Ovary (tissue), 9 donors: ENCODE results near the gene INAVA. TPM values are rescaled to one million over a fixed set of nuclear protein-coding genes. Genes with fewer than 3 reads are reported as not detected.

ENCODE experiments used
- DNase-seq, 5 donors: peaks; one replicate each; pipeline ENCODE4 v3.0.0-alpha.2; 2019 to 2020
- H3K27ac ChIP-seq, 2 donors: fragments of 200-600 bp; one replicate each; pipeline versions ENCODE4 v1.5.1 to v1.8.0; 2019 to 2022
- H3K27me3 ChIP-seq: fragments of 200-600 bp; one replicate; pipeline ENCODE4 v1.8.0; 2022
- H3K36me3 ChIP-seq: fragments of 200-600 bp; sonication (generic); one replicate; pipeline ENCODE4 v1.5.1; 2019
- H3K4me1 ChIP-seq: one replicate; pipeline ENCODE4 v1.8.1; 2013; ENCODE audit warnings: mild to moderate bottlenecking, moderate library complexity; ENCODE audit not compliant: insufficient read depth
- H3K4me3 ChIP-seq: fragments of 200-600 bp; sonication (generic); one replicate; pipeline ENCODE4 v1.5.1; 2017
- H3K9me3 ChIP-seq, 2 donors: fragments of 200-600 bp in 1 of 2; sonication (generic) in 1 of 2; one replicate each; pipeline versions ENCODE4 v1.5.1 to v1.8.1; 2013 to 2019; ENCODE audit warnings: mild to moderate bottlenecking in 1 of 2, moderate library complexity in 1 of 2
- EP300 ChIP-seq: sonication (generic); formaldehyde crosslinking; IDR thresholded peaks from one replicate; pipeline ENCODE4 v1.6.1; 2017; ENCODE audit warnings: antibody characterized with exemption
- POLR2A ChIP-seq: fragments of 450-650 bp; IDR thresholded peaks from one replicate; pipeline ENCODE4 v1.6.1; 2017; ENCODE audit warnings: antibody characterized with exemption, mild to moderate bottlenecking, moderate library complexity
- WGBS, 3 donors: extraction: QIAGEN DNeasy Blood & Tissue Kit in 1 of 3; methylation state at CpG; one replicate each; pipeline versions ENCODE4 v1.1.5 to v1.1.7; 2013 to 2017; 5-methylcytosine and 5-hydroxymethylcytosine counted together
- intact Hi-C, 4 donors: fragments of 100-400 bp; cut with DNase I; formaldehyde crosslinking; loops; one replicate each; pipeline versions ENCODE4 v1.11.0 to v1.15.1; 2022 to 2023
- polyA plus RNA-seq, 2 donors: library from polyadenylated mRNA; stranded (reverse); fragments of 200-250 nt in 1 of 2; fragments of 350-450 nt in 1 of 2; fragmentation: Illumina TruSeq in 1 of 2; extraction: RNeasy Lipid Tissue Mini Kit (QIAGEN cat#74804) in 1 of 2; gene quantifications; one replicate each; pipeline ENCODE4 v1.2.3, GENCODE V29; 2013 to 2014
- total RNA-seq, 7 donors: library from RNA; depleted of rRNA in 2 of 7; stranded (reverse); fragments of >200 nt in 2 of 7; fragmentation: NEBNext Ultra II Directional in 3 of 7; extraction: Animal tissue kit (Norgen Biotek cat#: 25700) in 3 of 7; gene quantifications; one replicate each; pipeline versions ENCODE4 v1.1.0 to v1.2.4, GENCODE V29; 2016 to 2023
- TF ChIP-seq, protein P1 (sequence below), 3 donors: fragments of 450-650 bp in 2 of 3; fragments of 200-600 bp in 1 of 3; IDR thresholded peaks; one replicate each; pipeline versions ENCODE4 v1.5.1 to v1.8.0; 2016 to 2022; ENCODE audit warnings: antibody characterized with exemption in 3 of 3, mild to moderate bottlenecking in 1 of 3
- donor health status: DM: no; HTN: no; CAD: no; lungs with moderate emphysema.
- donor health status: DM: no; HTN: no; CAD: no.
- donor health status: Bipolar disorder and iron deficiency.
- donor health status: DM: yes; HTN: yes; CAD: no.
- donor health status: DM: no; HTN: no; CAD: no.
- donor health status: DM: yes; HTN: yes; CAD: no.

Gene INAVA
- total and polyA plus RNA-seq, 9 donors, result 0.18 to 7.9 (median 0.70) TPM; not detected in 2

DNA sequence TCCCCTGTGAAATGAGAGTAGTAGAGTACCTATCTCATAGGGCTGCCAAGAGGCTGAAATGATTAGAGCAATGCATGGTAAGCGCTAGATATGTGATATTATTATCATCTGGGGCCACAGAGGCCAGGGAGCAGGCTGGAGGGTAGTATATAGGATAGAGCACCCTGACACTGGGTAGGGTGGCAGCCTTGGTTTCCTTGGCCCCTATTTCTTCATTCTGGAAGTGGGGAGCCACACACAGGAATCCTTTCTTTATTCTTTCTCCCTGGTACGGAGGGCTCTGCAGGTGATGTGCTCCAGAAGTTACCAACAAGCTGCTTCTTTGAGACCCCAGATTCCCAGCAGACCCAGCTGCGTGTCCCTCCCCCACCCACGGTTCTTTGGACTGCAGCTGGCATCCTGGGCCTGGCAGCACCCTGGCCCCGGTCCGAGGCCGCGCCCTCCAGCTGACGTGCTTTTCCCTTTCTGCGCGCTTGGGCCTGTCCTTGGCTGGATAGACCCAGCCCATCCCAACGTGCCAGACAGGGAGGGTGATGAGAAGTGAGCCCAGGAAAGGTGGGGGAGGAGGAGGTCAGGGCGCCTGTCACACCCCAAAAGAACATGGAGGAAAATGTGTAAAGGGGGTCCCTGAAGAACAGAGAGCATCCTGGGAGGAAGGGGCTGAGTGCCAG lies 18.2 kb downstream of the INAVA start:
- H3K4me3 ChIP-seq, result no peak overlapping the region
- H3K4me1 ChIP-seq, result no peaks in the 10 kb centered on the region
- H3K36me3 ChIP-seq, result no peaks in the 10 kb centered on the region
- no peak overlapping the region for H3K27ac ChIP-seq
- WGBS, 3 donors, result 87 to 92% (median 89%) methylated on average over 13 of the region's 13 CpGs
- H3K9me3 ChIP-seq, result no peaks in the 10 kb centered on the region
- no peak for DNase-seq
- no peaks in the 10 kb centered on the region for H3K27me3 ChIP-seq
- TF ChIP-seq POLR2A (no peak), EP300 (no peak)
- TF ChIP-seq, protein P1, sequence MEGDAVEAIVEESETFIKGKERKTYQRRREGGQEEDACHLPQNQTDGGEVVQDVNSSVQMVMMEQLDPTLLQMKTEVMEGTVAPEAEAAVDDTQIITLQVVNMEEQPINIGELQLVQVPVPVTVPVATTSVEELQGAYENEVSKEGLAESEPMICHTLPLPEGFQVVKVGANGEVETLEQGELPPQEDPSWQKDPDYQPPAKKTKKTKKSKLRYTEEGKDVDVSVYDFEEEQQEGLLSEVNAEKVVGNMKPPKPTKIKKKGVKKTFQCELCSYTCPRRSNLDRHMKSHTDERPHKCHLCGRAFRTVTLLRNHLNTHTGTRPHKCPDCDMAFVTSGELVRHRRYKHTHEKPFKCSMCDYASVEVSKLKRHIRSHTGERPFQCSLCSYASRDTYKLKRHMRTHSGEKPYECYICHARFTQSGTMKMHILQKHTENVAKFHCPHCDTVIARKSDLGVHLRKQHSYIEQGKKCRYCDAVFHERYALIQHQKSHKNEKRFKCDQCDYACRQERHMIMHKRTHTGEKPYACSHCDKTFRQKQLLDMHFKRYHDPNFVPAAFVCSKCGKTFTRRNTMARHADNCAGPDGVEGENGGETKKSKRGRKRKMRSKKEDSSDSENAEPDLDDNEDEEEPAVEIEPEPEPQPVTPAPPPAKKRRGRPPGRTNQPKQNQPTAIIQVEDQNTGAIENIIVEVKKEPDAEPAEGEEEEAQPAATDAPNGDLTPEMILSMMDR (IDR thresholded peaks at IDR 0.05), result no peak
- intact Hi-C loops, result no loop called here

DNA sequence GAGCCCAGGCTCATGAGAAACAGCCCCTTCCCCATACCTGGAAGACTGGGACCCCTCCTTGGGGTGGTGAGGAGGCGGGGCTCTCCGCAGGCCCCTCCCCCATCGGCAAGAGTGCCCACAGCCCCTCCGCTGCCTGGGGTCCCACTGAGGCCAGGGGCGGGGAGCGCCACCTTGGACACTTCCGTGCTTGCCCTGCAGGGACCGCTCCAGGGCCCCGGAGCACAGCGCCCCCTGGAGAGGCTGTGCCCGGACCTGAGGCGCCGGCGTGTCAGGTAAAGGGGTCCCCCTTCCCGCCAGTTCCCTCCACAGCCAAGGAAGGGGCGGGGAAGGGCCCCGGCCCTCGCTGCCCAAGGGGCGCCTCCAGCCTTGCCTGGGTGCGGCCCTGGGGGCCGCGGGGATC lies 21.5 kb downstream of the INAVA start:
- no peaks in the 10 kb centered on the region for H3K36me3 ChIP-seq
- intact Hi-C loops, result no loop called here
- no peaks in the 10 kb centered on the region for H3K27me3 ChIP-seq
- WGBS, 3 donors, result 36 to 42% (median 40%) methylated on average over 15 to 22 of the region's 22 CpGs
- H3K9me3 ChIP-seq, result no peaks in the 10 kb centered on the region
- no peak overlapping the region for H3K4me3 ChIP-seq
- H3K4me1 ChIP-seq, result no peaks in the 10 kb centered on the region
- TF ChIP-seq POLR2A, result no peak
- TF ChIP-seq EP300, result no peak
- TF ChIP-seq, protein P1 (IDR thresholded peaks at IDR 0.05), result no peak
- no peak overlapping the region for H3K27ac ChIP-seq
- no peak for DNase-seq

DNA sequence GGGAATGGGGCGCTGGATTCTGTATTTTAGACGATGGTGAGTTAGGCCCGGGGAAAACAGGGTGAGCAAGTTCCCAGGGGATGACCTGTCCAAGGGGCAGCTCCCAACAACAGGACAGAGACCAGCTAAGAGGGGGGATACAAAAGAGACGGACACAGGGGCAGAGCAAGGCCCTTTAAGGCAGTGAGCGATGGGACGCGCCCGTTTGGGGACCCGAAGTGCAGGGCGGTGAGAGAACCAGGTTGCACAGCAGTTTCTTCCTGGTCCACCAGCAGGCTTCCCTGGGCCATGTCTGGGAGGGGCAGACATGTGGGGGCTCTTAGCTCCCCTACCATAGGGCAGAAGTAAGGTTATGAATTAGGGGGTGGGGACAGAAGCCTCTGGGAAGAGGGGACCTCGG lies 22.0 kb downstream of the INAVA start:
- Histone ChIP-seq H3K4me3 (no peak overlapping the region), H3K27ac (no peak overlapping the region), H3K36me3 (no peaks in the 10 kb centered on the region), H3K4me1 (no peaks in the 10 kb centered on the region), H3K27me3 (no peaks in the 10 kb centered on the region), H3K9me3 (no peaks in the 10 kb centered on the region)
- DNase-seq, result no peak
- WGBS, 3 donors, result 79% methylated on average over 11 of the region's 11 CpGs
- intact Hi-C loops, result no loop called here
- TF ChIP-seq, protein P1 (IDR thresholded peaks at IDR 0.05), result no peak
- no peak for TF ChIP-seq EP300
- TF ChIP-seq POLR2A, result no peak

DNA sequence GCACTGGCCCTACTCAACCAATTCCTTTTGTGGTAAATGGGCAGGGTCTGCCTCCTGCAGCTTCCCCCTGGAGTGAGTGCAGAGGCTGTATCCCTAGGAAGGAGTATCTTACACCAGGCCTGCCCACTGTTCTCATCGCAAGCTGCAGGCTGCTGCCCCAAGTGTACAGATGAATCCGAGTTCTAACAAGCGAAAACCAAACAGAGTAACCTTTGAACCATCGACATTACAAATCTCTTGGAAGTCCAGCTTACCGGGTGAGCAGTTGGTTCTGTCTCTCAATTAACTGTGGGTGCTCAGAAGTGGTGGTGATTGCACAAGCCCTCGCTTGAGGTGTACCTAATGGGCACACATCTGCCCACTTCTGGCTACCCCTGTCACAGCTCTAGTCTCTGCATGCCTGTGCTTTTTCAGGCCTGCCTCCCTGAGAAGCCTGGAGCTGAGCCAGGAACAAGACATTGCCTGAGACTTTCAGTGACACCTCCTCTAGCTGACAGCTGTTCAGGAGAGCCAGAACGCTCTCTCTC lies 22.7 kb downstream of the INAVA start:
- Histone ChIP-seq H3K27me3 (no peaks in the 10 kb centered on the region), H3K27ac (no peak overlapping the region), H3K9me3 (no peaks in the 10 kb centered on the region), H3K36me3 (no peaks in the 10 kb centered on the region), H3K4me3 (no peak overlapping the region), H3K4me1 (no peaks in the 10 kb centered on the region)
- 72 to 81% (median 80%) methylated on average over 7 of the region's 7 CpGs for WGBS, 3 donors
- intact Hi-C loops, result no loop called here
- TF ChIP-seq, protein P1 (IDR thresholded peaks at IDR 0.05), result no peak
- TF ChIP-seq POLR2A (no peak), EP300 (no peak)
- peak in 1 of 5 donors; percentile 2 for DNase-seq
